ENCODE data around the gene ZBTB7C. TPM values are rescaled to one million over a fixed set of nuclear protein-coding genes. Genes with fewer than 3 reads are reported as not detected.

Gene ZBTB7C
- total and polyA plus RNA-seq, 2 donors (not counting 1 experiment from before 2014, with no cell fraction given): not detected

DNA sequence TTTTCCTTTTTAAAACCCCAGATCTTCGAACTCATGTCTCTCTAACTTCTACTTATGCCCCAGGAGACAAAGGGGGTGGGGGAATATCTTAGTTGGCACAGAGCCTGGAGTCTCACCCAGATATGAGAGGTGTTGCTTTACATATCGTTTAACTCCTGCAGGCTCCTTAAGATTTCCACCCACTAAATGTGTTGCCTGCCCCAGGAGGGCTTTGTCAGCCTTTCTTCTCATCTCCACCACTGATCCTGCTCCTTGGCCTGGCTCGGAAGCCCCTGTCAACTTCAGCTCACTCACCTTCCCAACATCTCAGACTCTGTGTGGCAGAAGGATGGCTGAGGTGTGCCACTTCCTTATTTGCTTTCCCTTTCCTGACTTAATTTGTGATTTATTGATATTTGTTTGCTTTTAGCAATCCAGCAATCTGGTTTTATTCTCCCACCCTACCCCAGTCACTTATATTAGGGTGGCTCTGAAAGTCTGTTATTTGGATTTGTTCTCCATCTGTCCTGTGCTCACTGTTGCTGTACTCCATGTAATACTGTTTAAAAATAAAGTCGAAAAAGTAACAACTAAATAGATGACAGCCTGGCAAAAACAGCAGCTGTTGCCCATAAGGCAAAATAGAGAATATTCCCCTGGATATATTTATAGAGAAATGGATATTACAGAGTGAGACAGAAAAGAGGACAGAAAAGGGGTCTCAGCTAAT lies 200.6 kb downstream of the ZBTB7C start:
- Mint-ChIP-seq H3K27me3 (peaks cover 11% of the 10 kb centered on the region), H3K9me3 (ENCODE audit: insufficient read depth) (no peaks in the 10 kb centered on the region), H3K4me1 (no peaks in the 10 kb centered on the region), H3K27ac (no peak overlapping the region), H3K4me3 (no peak overlapping the region)
- H3K4me1 ChIP-seq (ENCODE audit: control insufficient read depth in 2 of 2, insufficient read depth in 2 of 2, low read length in 2 of 2): no peaks in the 10 kb centered on the region
- no peaks in the 10 kb centered on the region for H4K20me1 ChIP-seq (ENCODE audit: control insufficient read depth, insufficient read depth, low read length, poor library complexity, severe bottlenecking)
- DNase-seq (no peak), ATAC-seq (ENCODE audit: low read depth) (no peak)
- H3K4me2 ChIP-seq (replicated peaks; ENCODE audit: low read depth, low read length, poor library complexity, severe bottlenecking): no peak overlapping the region
- TF ChIP-seq EZH2 (IDR thresholded peaks at IDR 0.05; ENCODE audit: borderline replicate concordance, insufficient read depth, low read depth, low read length, poor library complexity, severe bottlenecking): no peak
- TF ChIP-seq, protein P1, sequence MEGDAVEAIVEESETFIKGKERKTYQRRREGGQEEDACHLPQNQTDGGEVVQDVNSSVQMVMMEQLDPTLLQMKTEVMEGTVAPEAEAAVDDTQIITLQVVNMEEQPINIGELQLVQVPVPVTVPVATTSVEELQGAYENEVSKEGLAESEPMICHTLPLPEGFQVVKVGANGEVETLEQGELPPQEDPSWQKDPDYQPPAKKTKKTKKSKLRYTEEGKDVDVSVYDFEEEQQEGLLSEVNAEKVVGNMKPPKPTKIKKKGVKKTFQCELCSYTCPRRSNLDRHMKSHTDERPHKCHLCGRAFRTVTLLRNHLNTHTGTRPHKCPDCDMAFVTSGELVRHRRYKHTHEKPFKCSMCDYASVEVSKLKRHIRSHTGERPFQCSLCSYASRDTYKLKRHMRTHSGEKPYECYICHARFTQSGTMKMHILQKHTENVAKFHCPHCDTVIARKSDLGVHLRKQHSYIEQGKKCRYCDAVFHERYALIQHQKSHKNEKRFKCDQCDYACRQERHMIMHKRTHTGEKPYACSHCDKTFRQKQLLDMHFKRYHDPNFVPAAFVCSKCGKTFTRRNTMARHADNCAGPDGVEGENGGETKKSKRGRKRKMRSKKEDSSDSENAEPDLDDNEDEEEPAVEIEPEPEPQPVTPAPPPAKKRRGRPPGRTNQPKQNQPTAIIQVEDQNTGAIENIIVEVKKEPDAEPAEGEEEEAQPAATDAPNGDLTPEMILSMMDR (IDR thresholded peaks at IDR 0.05): no peak
- WGBS (ENCODE audit: insufficient coverage): no CpG with 5 or more reads among the region's 4 CpGs
- no peak overlapping the region for H3K4me3 ChIP-seq (ENCODE audit: control extremely low read depth in 1 of 5, extremely low read depth in 1 of 5, insufficient read depth in 1 of 5, low read depth in 2 of 5, low read length in 4 of 5)
- no peaks in the 10 kb centered on the region for H3K9me3 ChIP-seq (ENCODE audit: control extremely low read depth in 1 of 3, control insufficient read depth in 2 of 3, insufficient read depth in 1 of 3, low read length in 2 of 3)
- H3K36me3 ChIP-seq (replicated peaks in 1 of 2; ENCODE audit: control extremely low read depth in 1 of 2, control insufficient read depth in 1 of 2, extremely low read depth in 1 of 2, insufficient read depth in 2 of 2, low read length in 1 of 2): no peaks in the 10 kb centered on the region
- no peak overlapping the region for H2AFZ ChIP-seq (ENCODE audit: insufficient read depth, low read depth, low read length, poor library complexity, severe bottlenecking)
- POLR2A ChIA-PET: no interaction called here
- no peak overlapping the region for H3K9ac ChIP-seq (ENCODE audit: low read length)
- no peak overlapping the region for H3K27ac ChIP-seq (ENCODE audit: low read length in 2 of 2)
- H3K27me3 ChIP-seq (replicated peaks in 1 of 4; ENCODE audit: control extremely low read depth in 1 of 4, control insufficient read depth in 3 of 4, insufficient read depth in 4 of 4, low read length in 3 of 4): peaks cover 0 to 11% (median 0%) of the 10 kb centered on the region in 4 experiments
- no peaks in the 10 kb centered on the region for H3K79me2 ChIP-seq (ENCODE audit: control insufficient read depth, insufficient read depth, low read length)
- intact Hi-C loops (cut with micrococcal nuclease): no loop called here
- CTCF ChIA-PET: no interaction called here

DNA sequence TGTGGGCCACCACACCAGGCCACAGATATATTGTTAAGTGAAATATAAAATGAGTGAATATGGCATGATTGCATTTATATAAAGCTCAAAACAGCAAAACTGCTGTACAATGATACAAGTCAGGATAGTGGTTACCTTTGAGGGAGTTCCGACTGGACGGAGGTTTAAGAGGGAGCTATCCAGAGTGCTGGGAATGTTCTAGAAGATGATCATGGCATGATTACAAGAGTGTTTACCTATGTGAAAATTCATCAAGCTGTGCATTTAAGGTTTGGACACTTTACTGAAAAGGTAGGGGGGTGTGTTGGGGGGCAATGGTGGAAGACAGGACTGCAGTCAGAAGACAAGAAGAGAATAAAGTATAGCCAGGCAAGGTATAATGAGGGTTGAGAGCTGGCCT lies 201.4 kb downstream of the ZBTB7C start:
- Histone ChIP-seq H3K4me1 (ENCODE audit: control insufficient read depth in 2 of 2, insufficient read depth in 2 of 2, low read length in 2 of 2) (no peaks in the 10 kb centered on the region), H2AFZ (ENCODE audit: insufficient read depth, low read depth, low read length, poor library complexity, severe bottlenecking) (no peak overlapping the region), H3K27me3 (replicated peaks in 1 of 4; ENCODE audit: control extremely low read depth in 1 of 4, control insufficient read depth in 3 of 4, insufficient read depth in 4 of 4, low read length in 3 of 4) (peaks cover 0 to 11% (median 0%) of the 10 kb centered on the region in 4 experiments), H3K9me3 (ENCODE audit: control extremely low read depth in 1 of 3, control insufficient read depth in 2 of 3, insufficient read depth in 1 of 3, low read length in 2 of 3) (no peaks in the 10 kb centered on the region), H3K4me2 (replicated peaks; ENCODE audit: low read depth, low read length, poor library complexity, severe bottlenecking) (no peak overlapping the region), H3K4me3 (ENCODE audit: control extremely low read depth in 1 of 5, extremely low read depth in 1 of 5, insufficient read depth in 1 of 5, low read depth in 2 of 5, low read length in 4 of 5) (no peak overlapping the region), H3K9ac (ENCODE audit: low read length) (no peak overlapping the region), H3K27ac (ENCODE audit: low read length in 2 of 2) (no peak overlapping the region), H4K20me1 (ENCODE audit: control insufficient read depth, insufficient read depth, low read length, poor library complexity, severe bottlenecking) (no peaks in the 10 kb centered on the region), H3K36me3 (replicated peaks in 1 of 2; ENCODE audit: control extremely low read depth in 1 of 2, control insufficient read depth in 1 of 2, extremely low read depth in 1 of 2, insufficient read depth in 2 of 2, low read length in 1 of 2) (no peaks in the 10 kb centered on the region), H3K79me2 (ENCODE audit: control insufficient read depth, insufficient read depth, low read length) (no peaks in the 10 kb centered on the region)
- H3K4me3 Mint-ChIP-seq: no peak overlapping the region
- intact Hi-C loops (cut with micrococcal nuclease): no loop called here
- POLR2A ChIA-PET: no interaction called here
- CTCF ChIA-PET: no interaction called here
- WGBS (ENCODE audit: insufficient coverage): 100% methylated on average over 2 of the region's 2 CpGs
- DNase-seq (no peak), ATAC-seq (ENCODE audit: low read depth) (no peak)
- H3K27me3 Mint-ChIP-seq: peaks cover 16% of the 10 kb centered on the region
- H3K4me1 Mint-ChIP-seq: no peaks in the 10 kb centered on the region
- no peak for TF ChIP-seq EZH2 (IDR thresholded peaks at IDR 0.05; ENCODE audit: borderline replicate concordance, insufficient read depth, low read depth, low read length, poor library complexity, severe bottlenecking)
- TF ChIP-seq, protein P1 (IDR thresholded peaks at IDR 0.05): no peak
- H3K27ac Mint-ChIP-seq: no peak overlapping the region
- H3K9me3 Mint-ChIP-seq (ENCODE audit: insufficient read depth): no peaks in the 10 kb centered on the region

All from B cell (primary cell).